Esophagus muscularis mucosa (tissue), 4 donors: ENCODE measurements around the gene ZMYND10. TPM values are rescaled to one million over a fixed set of nuclear protein-coding genes. Genes with fewer than 3 reads are reported as not detected.
A peak's percentile ranks its signal among the peaks of the same experiment; 100 is the strongest.

Experiments
- DNase-seq: peaks from one replicate; pipeline ENCODE4 v3.0.0-alpha.2; 2017; ENCODE audit errors: extremely low spot score
- H3K27ac ChIP-seq, 4 donors: fragments of 200-600 bp; sonication (generic); replicated peaks in 1 of 4; 1 replicate in 3 of 4; 2 replicates in 1 of 4; pipeline ENCODE4 v1.5.1; 2016 to 2019; ENCODE audit warnings: mild to moderate bottlenecking in 1 of 4
- H3K27me3 ChIP-seq, 4 donors: fragments of 200-600 bp; sonication (generic); one replicate each; pipeline versions ENCODE4 v1.5.1 to v1.6.0; 2016 to 2019
- H3K36me3 ChIP-seq, 4 donors: fragments of 200-600 bp; sonication (generic); one replicate each; pipeline ENCODE4 v1.5.1; 2016 to 2019
- H3K4me1 ChIP-seq, 4 donors: fragments of 200-600 bp; sonication (generic); one replicate each; pipeline ENCODE4 v1.5.1; 2016 to 2019
- H3K4me3 ChIP-seq, 4 donors: fragments of 200-600 bp; sonication (generic); 1 replicate in 2 of 4; 2 replicates in 2 of 4; pipeline ENCODE4 v1.5.1; 2016 to 2019; ENCODE audit warnings: mild to moderate bottlenecking in 4 of 4, moderate library complexity in 1 of 4
- H3K9me3 ChIP-seq, 4 donors: fragments of 200-600 bp; sonication (generic); 1 replicate in 3 of 4; 2 replicates in 1 of 4; pipeline ENCODE4 v1.5.1; 2016 to 2019
- EP300 ChIP-seq: sonication (generic); formaldehyde crosslinking; IDR thresholded peaks from one replicate; pipeline ENCODE4 v1.6.1; 2017; ENCODE audit warnings: antibody characterized with exemption
- POLR2A ChIP-seq: fragments of 450-650 bp; IDR thresholded peaks from one replicate; pipeline ENCODE4 v1.6.1; 2017; ENCODE audit warnings: antibody characterized with exemption, moderate library complexity, mild to moderate bottlenecking, low read depth
- POLR2AphosphoS5 ChIP-seq, 2 donors: sonication (generic); formaldehyde crosslinking; IDR thresholded peaks; one replicate each; pipeline ENCODE4 v1.6.1; 2017; ENCODE audit warnings: antibody characterized with exemption in 2 of 2
- WGBS: methylation state at CpG from one replicate; pipeline ENCODE4 v1.1.5; 2018; 5-methylcytosine and 5-hydroxymethylcytosine counted together
- intact Hi-C: fragments of 100-400 bp; cut with DNase I; formaldehyde crosslinking; loops from one replicate; pipeline ENCODE4 v1.15.1; 2023
- total RNA-seq, 4 donors: library from RNA; depleted of rRNA; stranded (reverse); fragments of >200 nt; gene quantifications; one replicate each; pipeline versions ENCODE4 v1.1.0 to v1.2.1, GENCODE V29; 2016
- TF ChIP-seq, protein P1 (sequence below), 3 experiments: fragments of 200-600 bp in 2 of 3; fragments of 450-650 bp in 1 of 3; sonication (generic) in 2 of 3; IDR thresholded peaks; one replicate each; pipeline ENCODE4 v1.5.1; 2017 to 2019; ENCODE audit warnings: antibody characterized with exemption in 3 of 3, mild to moderate bottlenecking in 2 of 3, moderate library complexity in 1 of 3

Gene ZMYND10
- total RNA-seq, 4 donors from 2014 or later, result 0.50 to 0.57 (median 0.52) TPM; not detected in 1

DNA sequence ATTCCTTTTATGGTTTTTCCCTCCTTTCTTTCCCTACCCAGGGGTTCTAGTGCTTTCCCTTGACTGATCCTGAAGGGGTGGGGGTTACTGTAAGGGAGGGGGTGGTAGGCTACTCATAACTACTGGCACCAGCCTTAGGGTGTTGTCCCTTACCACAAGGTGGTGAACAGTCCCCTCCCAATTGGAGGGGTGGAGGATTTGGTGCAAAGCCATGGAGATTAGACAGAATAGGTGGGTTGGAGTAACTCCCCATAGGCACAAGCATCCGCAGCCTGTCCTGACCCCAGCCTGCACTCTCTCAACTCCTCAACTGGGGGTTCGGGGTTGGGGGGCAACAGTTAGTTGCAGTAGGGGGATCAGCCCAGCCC lies 20.4 kb downstream of the ZMYND10 start:
- no peak for DNase-seq
- H3K4me1 ChIP-seq, result peaks cover 39 to 76% (median 72%) of the 10 kb centered on the region in 4 donors
- no peaks in the 10 kb centered on the region for H3K9me3 ChIP-seq
- intact Hi-C loops, result no loop called here
- H3K27ac ChIP-seq, result peak overlapping the region; percentile 93 to 95 (median 93)
- no peak for TF ChIP-seq POLR2AphosphoS5 (IDR thresholded peaks at IDR 0.05)
- TF ChIP-seq POLR2A, result no peak
- TF ChIP-seq, protein P1, sequence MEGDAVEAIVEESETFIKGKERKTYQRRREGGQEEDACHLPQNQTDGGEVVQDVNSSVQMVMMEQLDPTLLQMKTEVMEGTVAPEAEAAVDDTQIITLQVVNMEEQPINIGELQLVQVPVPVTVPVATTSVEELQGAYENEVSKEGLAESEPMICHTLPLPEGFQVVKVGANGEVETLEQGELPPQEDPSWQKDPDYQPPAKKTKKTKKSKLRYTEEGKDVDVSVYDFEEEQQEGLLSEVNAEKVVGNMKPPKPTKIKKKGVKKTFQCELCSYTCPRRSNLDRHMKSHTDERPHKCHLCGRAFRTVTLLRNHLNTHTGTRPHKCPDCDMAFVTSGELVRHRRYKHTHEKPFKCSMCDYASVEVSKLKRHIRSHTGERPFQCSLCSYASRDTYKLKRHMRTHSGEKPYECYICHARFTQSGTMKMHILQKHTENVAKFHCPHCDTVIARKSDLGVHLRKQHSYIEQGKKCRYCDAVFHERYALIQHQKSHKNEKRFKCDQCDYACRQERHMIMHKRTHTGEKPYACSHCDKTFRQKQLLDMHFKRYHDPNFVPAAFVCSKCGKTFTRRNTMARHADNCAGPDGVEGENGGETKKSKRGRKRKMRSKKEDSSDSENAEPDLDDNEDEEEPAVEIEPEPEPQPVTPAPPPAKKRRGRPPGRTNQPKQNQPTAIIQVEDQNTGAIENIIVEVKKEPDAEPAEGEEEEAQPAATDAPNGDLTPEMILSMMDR (IDR thresholded peaks at IDR 0.05), result no peak
- no peak for TF ChIP-seq EP300
- H3K27me3 ChIP-seq, result no peaks in the 10 kb centered on the region
- no peak overlapping the region for H3K4me3 ChIP-seq
- H3K36me3 ChIP-seq, result peaks cover 15 to 39% (median 35%) of the 10 kb centered on the region in 4 donors
- WGBS, result 100% methylated on average over 2 of the region's 2 CpGs

DNA sequence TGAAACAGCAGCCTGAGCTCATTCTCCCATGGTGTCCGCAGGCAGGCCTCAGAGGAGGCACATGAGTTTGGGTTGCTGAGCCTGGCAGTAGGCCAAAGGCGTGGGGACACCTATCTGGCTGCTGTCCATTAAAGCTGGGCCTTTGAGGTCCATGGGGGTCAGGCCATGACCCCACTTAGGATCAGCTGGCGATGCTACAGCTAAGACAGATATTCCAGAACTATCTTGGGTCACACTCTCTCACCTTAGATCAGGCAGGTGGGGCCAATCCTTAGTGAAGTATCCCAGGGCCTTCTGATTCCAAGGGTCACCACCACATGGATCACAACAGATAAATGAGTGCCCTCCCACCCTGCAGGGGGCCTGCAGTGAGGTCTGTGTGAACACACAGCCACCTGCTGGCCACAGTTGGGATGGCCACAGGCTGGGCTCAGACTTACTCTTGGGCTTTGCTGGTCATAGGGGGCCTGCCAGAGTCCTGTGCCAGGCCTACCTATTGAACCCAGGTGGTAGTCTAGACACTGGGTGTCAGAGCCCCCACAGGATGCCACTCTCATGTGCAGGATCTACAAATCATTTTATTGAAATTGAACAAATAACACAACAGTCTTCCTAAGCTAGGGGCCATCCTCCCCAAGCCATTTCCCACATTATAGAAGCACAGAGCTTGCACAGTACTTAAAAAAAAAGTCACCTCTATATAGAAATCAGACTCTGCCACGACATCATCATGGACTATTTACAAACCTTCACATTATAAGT lies 21.0 kb downstream of the ZMYND10 start:
- Histone ChIP-seq H3K27ac (peak overlapping the region; percentile 93 to 95 (median 93)), H3K36me3 (peaks cover 10 to 39% (median 34%) of the 10 kb centered on the region in 4 donors), H3K27me3 (no peaks in the 10 kb centered on the region), H3K4me1 (peaks cover 45 to 82% (median 78%) of the 10 kb centered on the region in 4 donors), H3K9me3 (no peaks in the 10 kb centered on the region), H3K4me3 (no peak overlapping the region)
- 43% methylated on average over 3 of the region's 4 CpGs for WGBS
- DNase-seq, result no peak
- intact Hi-C loops, result no loop called here
- TF ChIP-seq, protein P1 (IDR thresholded peaks at IDR 0.05), result peak; percentile 77 to 87 (median 79)
- peak in 1 of 2 donors; percentile 34 for TF ChIP-seq POLR2AphosphoS5 (IDR thresholded peaks at IDR 0.05)
- TF ChIP-seq POLR2A, result no peak

DNA sequence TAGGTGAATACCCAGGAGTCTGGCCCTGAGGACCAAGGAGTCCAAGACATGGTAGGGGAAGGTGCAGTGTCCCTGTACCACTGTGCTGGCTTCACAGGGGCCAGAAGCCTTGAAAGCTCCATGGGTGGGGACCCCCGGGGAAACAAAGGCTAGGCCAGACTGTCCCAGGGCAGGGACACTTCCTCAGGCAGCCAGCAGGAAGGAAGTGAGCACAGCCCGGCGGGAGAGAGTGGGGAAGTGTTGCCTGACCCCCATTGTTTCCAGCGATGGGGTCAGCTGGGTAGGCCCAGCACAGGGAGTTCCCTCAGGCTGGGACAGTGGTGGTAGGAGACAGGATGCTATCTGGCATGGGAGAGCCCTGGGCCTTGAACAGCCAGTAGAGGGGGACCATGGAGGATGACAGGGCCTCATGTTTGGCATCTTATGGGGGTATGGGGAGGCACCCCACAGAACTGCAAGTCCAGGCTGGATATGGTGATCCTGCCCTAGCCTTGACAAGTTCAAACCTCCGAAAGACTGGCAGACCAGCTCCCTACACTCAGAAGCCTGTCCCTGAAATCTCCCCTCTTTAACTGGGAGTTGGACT lies 21.8 kb downstream of the ZMYND10 start:
- WGBS, result 56% methylated on average over 2 of the region's 5 CpGs
- Histone ChIP-seq H3K4me3 (peak overlapping the region in 3 of 4 donors; percentile 12 to 86 (median 83)), H3K36me3 (peaks cover 10 to 40% (median 34%) of the 10 kb centered on the region in 4 donors), H3K27me3 (no peaks in the 10 kb centered on the region), H3K4me1 (peaks cover 50 to 87% (median 82%) of the 10 kb centered on the region in 4 donors), H3K27ac (peak overlapping the region; percentile 93 to 95 (median 93)), H3K9me3 (no peaks in the 10 kb centered on the region)
- intact Hi-C loops, result no loop called here
- peak; percentile 55 for TF ChIP-seq EP300
- TF ChIP-seq, protein P1 (IDR thresholded peaks at IDR 0.05), result peak in 1 of 3 experiments; percentile 8
- TF ChIP-seq POLR2AphosphoS5 (IDR thresholded peaks at IDR 0.05), result peak; percentile 48 to 65
- TF ChIP-seq POLR2A, result no peak
- no peak for DNase-seq

DNA sequence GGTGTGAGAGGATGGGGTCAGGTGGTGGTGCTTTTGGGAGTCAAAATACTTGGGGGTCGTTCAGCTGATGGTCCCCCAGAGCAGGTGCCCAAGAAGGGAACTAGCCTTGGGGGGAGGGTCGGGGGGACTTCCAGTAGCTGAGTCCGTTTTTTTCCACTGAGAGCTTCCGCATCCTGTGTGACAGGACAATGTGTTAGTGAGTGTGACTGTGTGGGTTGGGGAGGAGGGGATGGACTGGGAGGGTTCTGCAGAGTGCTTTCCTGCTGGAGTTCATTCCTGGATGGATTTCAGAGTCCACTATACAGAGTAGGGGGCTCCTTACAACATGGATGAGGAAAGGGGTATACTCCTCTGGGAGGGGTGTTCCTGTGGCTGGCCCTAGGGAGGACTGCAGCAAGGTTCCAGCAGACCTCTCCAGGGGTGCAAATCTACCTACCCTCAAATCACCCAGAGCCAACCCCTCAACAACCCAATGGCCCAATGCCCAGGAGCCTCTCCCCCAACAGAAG lies 22.4 kb downstream of the ZMYND10 start:
- no peaks in the 10 kb centered on the region for H3K27me3 ChIP-seq
- DNase-seq, result no peak
- WGBS, result 46% methylated on average over 4 of the region's 4 CpGs
- peak overlapping the region; percentile 93 to 95 (median 93) for H3K27ac ChIP-seq
- peaks cover 50 to 88% (median 82%) of the 10 kb centered on the region in 4 donors for H3K4me1 ChIP-seq
- no peaks in the 10 kb centered on the region for H3K9me3 ChIP-seq
- H3K4me3 ChIP-seq, result peak overlapping the region; percentile 12 to 86 (median 78)
- intact Hi-C loops, result no loop called here
- TF ChIP-seq POLR2AphosphoS5 (IDR thresholded peaks at IDR 0.05) (no peak), EP300 (no peak), POLR2A (no peak)
- TF ChIP-seq, protein P1 (IDR thresholded peaks at IDR 0.05), result no peak
- peaks cover 10 to 46% (median 40%) of the 10 kb centered on the region in 4 donors for H3K36me3 ChIP-seq
